A673 (cell line): Measurements from ENCODE around the gene AURKA.

Experiments
- CTCF ChIP-seq: fragments of 300-800, 200-600 bp; sonication (generic); conservative IDR thresholded peaks from 2 replicates; pipeline ENCODE4 v1.5.1; 2017; ENCODE audit warnings: low read depth, mild to moderate bottlenecking, antibody characterized with exemption, low read length, moderate library complexity, mixed read lengths
- EZH2 ChIP-seq: fragments of 200-600 bp; sonication (generic); IDR thresholded peaks from 2 replicates; pipeline ENCODE4 v1.6.1; 2017; ENCODE audit warnings: borderline replicate concordance, low read depth, mild to moderate bottlenecking, mixed read lengths, antibody characterized with exemption, low read length; ENCODE audit not compliant: poor library complexity, severe bottlenecking

GRCh38 chr20:56427797-56428196 is 35.8 kb upstream of the AURKA start:
- TF ChIP-seq CTCF (no peak), EZH2 (no peak)
